AG09309 (cell line): Measurements from ENCODE around the gene GNAS.

Experiments
- DNase-seq: peaks from one replicate; pipeline ENCODE4 v3.0.0-alpha.2; 2010; ENCODE audit warnings: low read depth
- H3K4me3 ChIP-seq: 2 replicates; pipeline ENCODE4 v1.5.1; 2011; ENCODE audit warnings: mild to moderate bottlenecking, low read depth, low read length, moderate library complexity; ENCODE audit not compliant: control insufficient read depth
- CTCF ChIP-seq: IDR thresholded peaks from 2 replicates; pipeline ENCODE4 v1.5.1; 2011; ENCODE audit warnings: mild to moderate bottlenecking, low read depth, low read length, inconsistent platforms; ENCODE audit not compliant: insufficient read depth, control insufficient read depth; ENCODE audit errors: missing control alignments

The GNAS gene

GRCh38 chr20:58811334-58811733 lies 41.2 kb upstream of the GNAS start:
- no peak for DNase-seq
- H3K4me3 ChIP-seq: no peak overlapping the region
- TF ChIP-seq CTCF: no peak

GRCh38 chr20:58813369-58813768 lies 39.1 kb upstream of the GNAS start:
- TF ChIP-seq CTCF: no peak
- DNase-seq: no peak

GRCh38 chr20:58815448-58815847 lies 37.1 kb upstream of the GNAS start:
- no peak for DNase-seq
- TF ChIP-seq CTCF: no peak
- H3K4me3 ChIP-seq: no peak overlapping the region

More at GRCh38 chr20:58813369-58813768, 39.1 kb upstream of the GNAS start:
- H3K4me3 ChIP-seq: no peak overlapping the region

- no peak for DNase-seq
- no peak for TF ChIP-seq CTCF
- H3K4me3 ChIP-seq: no peak overlapping the region
These were observed 36.5 kb upstream of the GNAS start for GRCh38 chr20:58816051-58816450.

- DNase-seq: no peak
- H3K4me3 ChIP-seq: no peak overlapping the region
These were observed 35.4 kb upstream of the GNAS start for GRCh38 chr20:58816957-58817651.

GRCh38 chr20:58817748-58818147 lies 34.8 kb upstream of the GNAS start:
- H3K4me3 ChIP-seq: no peak overlapping the region
- DNase-seq: no peak
- no peak for TF ChIP-seq CTCF

More at GRCh38 chr20:58816957-58817651, 35.4 kb upstream of the GNAS start:
- TF ChIP-seq CTCF: no peak
